ENCODE results near the gene ZSWIM4.
A peak's percentile ranks its signal among the peaks of the same experiment; 100 is the strongest.

The ZSWIM4 gene

DNA sequence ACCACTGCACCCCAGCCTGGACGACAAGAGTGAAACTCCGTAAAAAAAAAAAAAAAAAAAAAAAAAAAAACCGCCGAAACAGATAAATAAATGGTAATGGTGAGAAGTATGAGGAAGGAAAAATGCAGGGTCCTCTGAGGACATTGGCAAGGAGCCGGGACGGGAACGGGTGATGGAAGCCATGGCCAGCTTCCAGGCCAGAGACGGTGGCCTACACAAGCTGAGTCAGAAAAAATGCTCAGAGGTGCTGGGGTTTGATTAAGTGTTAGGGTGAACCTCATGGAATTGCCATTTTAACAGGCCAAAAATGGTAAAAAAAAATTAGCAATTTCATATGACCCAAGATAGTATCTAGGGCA, 866 bp upstream of the ZSWIM4 start:
- Histone ChIP-seq H3K27ac (no peak overlapping the region), H3K36me3 (no peaks in the 10 kb centered on the region; the same call in 1 of the 2 replicates), H3K4me3 (ENCODE audit: low read depth, low read length) (peak overlapping the region; percentile 61), H3K27me3 (ENCODE audit: insufficient read depth, low read depth, severe bottlenecking) (no peaks in the 10 kb centered on the region), H3K9me3 (ENCODE audit: severe bottlenecking) (no peaks in the 10 kb centered on the region)
- no peak for DNase-seq
- TF ChIP-seq, protein P1, sequence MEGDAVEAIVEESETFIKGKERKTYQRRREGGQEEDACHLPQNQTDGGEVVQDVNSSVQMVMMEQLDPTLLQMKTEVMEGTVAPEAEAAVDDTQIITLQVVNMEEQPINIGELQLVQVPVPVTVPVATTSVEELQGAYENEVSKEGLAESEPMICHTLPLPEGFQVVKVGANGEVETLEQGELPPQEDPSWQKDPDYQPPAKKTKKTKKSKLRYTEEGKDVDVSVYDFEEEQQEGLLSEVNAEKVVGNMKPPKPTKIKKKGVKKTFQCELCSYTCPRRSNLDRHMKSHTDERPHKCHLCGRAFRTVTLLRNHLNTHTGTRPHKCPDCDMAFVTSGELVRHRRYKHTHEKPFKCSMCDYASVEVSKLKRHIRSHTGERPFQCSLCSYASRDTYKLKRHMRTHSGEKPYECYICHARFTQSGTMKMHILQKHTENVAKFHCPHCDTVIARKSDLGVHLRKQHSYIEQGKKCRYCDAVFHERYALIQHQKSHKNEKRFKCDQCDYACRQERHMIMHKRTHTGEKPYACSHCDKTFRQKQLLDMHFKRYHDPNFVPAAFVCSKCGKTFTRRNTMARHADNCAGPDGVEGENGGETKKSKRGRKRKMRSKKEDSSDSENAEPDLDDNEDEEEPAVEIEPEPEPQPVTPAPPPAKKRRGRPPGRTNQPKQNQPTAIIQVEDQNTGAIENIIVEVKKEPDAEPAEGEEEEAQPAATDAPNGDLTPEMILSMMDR (IDR thresholded peaks at IDR 0.05; ENCODE audit: low read depth, low read length) = no peak

DNA sequence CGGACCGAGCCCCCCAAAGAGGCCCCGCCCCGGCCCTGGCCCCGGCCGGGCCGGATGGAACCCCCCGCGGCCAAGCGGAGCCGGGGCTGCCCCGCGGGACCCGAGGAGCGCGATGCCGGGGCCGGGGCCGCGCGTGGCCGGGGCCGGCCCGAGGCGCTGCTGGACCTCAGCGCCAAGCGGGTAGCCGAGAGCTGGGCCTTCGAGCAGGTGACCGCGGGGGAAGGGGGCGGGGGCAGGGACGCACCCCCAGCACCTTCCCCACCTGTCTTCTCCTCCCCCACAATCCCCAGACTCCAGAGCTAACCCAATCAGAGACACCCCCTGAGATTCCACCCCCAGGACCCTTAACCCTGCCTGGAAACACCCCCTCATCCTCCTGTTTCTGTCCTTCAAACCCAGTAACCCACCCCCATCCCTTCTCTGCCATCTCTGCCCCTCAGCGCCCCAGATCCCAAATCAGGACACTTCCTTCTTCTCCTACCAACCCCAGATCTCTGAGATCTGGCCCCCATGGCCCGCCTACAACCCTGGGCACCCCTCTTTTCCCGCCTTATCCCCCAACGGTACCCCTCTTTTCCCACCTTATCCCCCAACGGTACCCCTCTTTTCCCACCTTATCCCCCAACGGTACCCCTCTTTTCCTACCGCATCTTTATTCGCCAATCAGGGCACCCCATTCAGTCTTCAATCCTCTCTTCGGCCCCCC, 505 bp downstream of the ZSWIM4 start:
- Histone ChIP-seq H3K27ac (peak overlapping the region; percentile 79), H3K27me3 (ENCODE audit: insufficient read depth, low read depth, severe bottlenecking) (no peaks in the 10 kb centered on the region), H3K4me3 (ENCODE audit: low read depth, low read length) (peak overlapping the region; percentile 56), H3K9me3 (ENCODE audit: severe bottlenecking) (no peaks in the 10 kb centered on the region), H3K36me3 (peaks cover 4% of the 10 kb centered on the region; the same call in 1 of the 2 replicates)
- TF ChIP-seq, protein P1 (IDR thresholded peaks at IDR 0.05; ENCODE audit: low read depth, low read length) = no peak
- no peak for DNase-seq

DNA sequence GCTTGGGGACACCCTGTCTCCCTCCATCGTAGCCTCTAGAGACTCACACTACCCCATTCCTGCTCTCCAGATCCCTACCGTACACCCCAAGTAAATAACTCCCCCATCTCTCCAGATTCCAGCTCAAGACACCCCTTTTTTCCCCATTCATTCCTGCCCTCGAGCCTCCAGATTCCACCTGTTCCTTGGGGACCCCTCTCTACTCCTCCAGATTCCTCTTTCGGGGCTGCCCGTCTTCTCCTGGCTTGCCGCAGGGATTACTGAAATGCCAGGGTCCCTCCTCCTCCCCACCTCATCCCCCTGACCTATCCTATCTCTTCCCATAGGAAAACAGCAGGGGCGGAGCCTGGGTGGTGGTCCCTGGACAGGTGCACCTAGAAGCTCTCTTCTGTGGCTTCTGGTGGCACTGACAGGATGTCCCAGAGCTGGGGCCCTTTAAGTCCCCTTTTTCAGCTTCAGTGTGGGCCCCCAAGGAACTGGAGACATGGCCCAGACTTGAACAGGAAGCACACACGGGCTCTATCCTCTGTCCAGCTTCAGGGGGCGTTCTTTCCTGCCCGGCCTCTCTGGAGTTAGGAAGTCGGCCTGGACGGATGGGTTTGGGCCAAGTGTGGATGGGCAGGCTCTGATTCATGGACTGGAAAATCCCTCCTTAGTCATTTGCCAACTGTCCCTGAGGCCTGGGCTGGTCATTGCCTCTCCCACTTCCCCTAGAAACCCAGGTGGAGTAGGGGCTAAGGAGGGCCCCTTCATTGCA, 1.2 kb downstream of the ZSWIM4 start:
- H3K36me3 ChIP-seq = peaks cover 4% of the 10 kb centered on the region; the same call in 1 of the 2 replicates
- H3K27ac ChIP-seq = peak overlapping the region; percentile 7; the same call in 1 of the 2 replicates
- no peaks in the 10 kb centered on the region for H3K27me3 ChIP-seq (ENCODE audit: insufficient read depth, low read depth, severe bottlenecking)
- TF ChIP-seq, protein P1 (IDR thresholded peaks at IDR 0.05; ENCODE audit: low read depth, low read length) = no peak
- no peaks in the 10 kb centered on the region for H3K9me3 ChIP-seq (ENCODE audit: severe bottlenecking)
- DNase-seq = peak; percentile 30
- peak overlapping the region; percentile 56 for H3K4me3 ChIP-seq (ENCODE audit: low read depth, low read length)

DNA sequence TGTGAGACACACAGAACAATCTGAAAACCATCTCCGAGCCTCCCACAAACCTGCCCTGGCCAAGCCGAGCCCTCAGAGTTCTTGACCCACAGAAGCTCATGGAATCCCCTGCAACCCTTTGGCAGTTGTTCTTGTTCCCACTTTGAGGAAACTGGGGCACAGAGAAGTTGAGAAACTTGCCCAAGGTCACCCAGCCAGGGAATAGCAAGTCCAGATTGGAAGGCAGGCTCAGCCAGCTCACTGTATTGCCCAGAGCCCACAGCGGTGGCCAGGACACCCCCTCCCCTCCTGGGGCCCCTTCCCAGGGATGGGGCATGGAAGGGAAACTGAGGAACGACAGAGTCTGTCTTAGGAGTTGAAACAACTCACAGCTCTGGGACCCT, 1.8 kb downstream of the ZSWIM4 start:
- peaks cover 4% of the 10 kb centered on the region; the same call in 1 of the 2 replicates for H3K36me3 ChIP-seq
- H3K4me3 ChIP-seq (ENCODE audit: low read depth, low read length) = no peak overlapping the region
- H3K9me3 ChIP-seq (ENCODE audit: severe bottlenecking) = no peaks in the 10 kb centered on the region
- no peak overlapping the region for H3K27ac ChIP-seq
- no peak for DNase-seq
- TF ChIP-seq, protein P1 (IDR thresholded peaks at IDR 0.05; ENCODE audit: low read depth, low read length) = no peak
- no peaks in the 10 kb centered on the region for H3K27me3 ChIP-seq (ENCODE audit: insufficient read depth, low read depth, severe bottlenecking)

DNA sequence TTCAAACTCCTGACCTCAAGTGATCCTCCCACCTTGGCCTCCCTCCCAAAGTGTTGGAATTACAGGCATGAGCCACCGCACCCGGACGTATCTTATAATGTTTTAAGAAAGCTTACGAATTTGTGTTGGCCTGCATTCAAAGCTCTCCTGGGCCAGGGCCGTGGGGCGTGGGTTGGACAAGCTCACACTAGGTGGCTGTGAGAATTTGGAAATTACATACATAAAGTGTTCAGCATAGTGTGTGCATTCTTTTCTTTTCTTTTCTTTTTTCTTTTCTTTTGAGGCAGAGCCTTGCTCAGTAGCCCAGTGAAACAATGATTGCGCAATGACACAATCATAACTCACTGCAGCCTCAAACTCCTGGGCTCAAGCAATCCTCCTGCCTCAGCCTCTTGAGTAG, 2.6 kb downstream of the ZSWIM4 start:
- TF ChIP-seq, protein P1 (IDR thresholded peaks at IDR 0.05; ENCODE audit: low read depth, low read length) = no peak
- DNase-seq = no peak
- Histone ChIP-seq H3K27me3 (ENCODE audit: insufficient read depth, low read depth, severe bottlenecking) (no peaks in the 10 kb centered on the region), H3K36me3 (peaks cover 6% of the 10 kb centered on the region; the same call in 1 of the 2 replicates), H3K27ac (no peak overlapping the region), H3K9me3 (ENCODE audit: severe bottlenecking) (no peaks in the 10 kb centered on the region), H3K4me3 (ENCODE audit: low read depth, low read length) (no peak overlapping the region)
